ENCODE measurements around the gene HDGF. TPM values are rescaled to one million over a fixed set of nuclear protein-coding genes. Genes with fewer than 3 reads are reported as not detected.

The HDGF gene
- total and polyA plus RNA-seq, 9 of the 15 experiments (the other 6 are each of a cell fraction or from before 2014, with no cell fraction given): 38.8 to 601 (median 400) TPM

GRCh38 chr1:156693848-156694689 lies 57.4 kb downstream of the HDGF start (continued):
- TF ChIP-seq ATF4 (CRISPR knock-in tag; IDR thresholded peaks at IDR 0.05) (0 out of 2 replicates have a peak, but pooled peaks have one; percentile 17), GABPB1 (CRISPR knock-in tag; IDR thresholded peaks at IDR 0.05) (peak; percentile 58), ZHX1 (conservative IDR thresholded peaks at IDR 0.05; ENCODE audit: low read length) (no peak), ZNF449 (CRISPR knock-in tag; IDR thresholded peaks at IDR 0.05) (no peak; the same call in 1 of the 2 replicates), ETV1 (tag; conservative IDR thresholded peaks at IDR 0.05; ENCODE audit: low read depth) (0 out of 2 replicates have a peak, but pooled peaks have one; percentile 12), L3MBTL2 (IDR thresholded peaks at IDR 0.05) (peak; percentile 24; the same call in 1 of the 2 replicates), NFRKB (IDR thresholded peaks at IDR 0.05; ENCODE audit: low read depth) (peak; percentile 56; the same call in 1 of the 2 replicates), ATF3 (IDR thresholded peaks at IDR 0.05) (no peak), ATF3 (CRISPR knock-in tag; conservative IDR thresholded peaks at IDR 0.05) (no peak), ZNF175 (CRISPR knock-in tag; IDR thresholded peaks at IDR 0.05; ENCODE audit: low read depth) (peak; percentile 65), SMAD3 (CRISPR knock-in tag; conservative IDR thresholded peaks at IDR 0.05) (no peak), GTF2F1 (IDR thresholded peaks at IDR 0.05; ENCODE audit: low read depth, low read length) (no peak), LEF1 (IDR thresholded peaks at IDR 0.05) (peak; percentile 69; the same call in 1 of the 2 replicates), PHB (CRISPR knock-in tag; IDR thresholded peaks at IDR 0.05) (no peak), STAT5A (IDR thresholded peaks at IDR 0.05; ENCODE audit: borderline replicate concordance, low read length) (no peak), AFF4 (CRISPR knock-in tag; IDR thresholded peaks at IDR 0.05) (0 out of 2 replicates have a peak, but pooled peaks have one; percentile 48), ZNF766 (CRISPR knock-in tag; conservative IDR thresholded peaks at IDR 0.05) (peak; percentile 72; the same call in 1 of the 2 replicates)

Data from K562 (cell line).